HG03469 (cell line): ENCODE data around the gene LSM3.

ENCODE experiments used
- ATAC-seq: cut with Tn5 transposase; IDR thresholded peaks from one replicate; pipeline ENCODE4 v1.9.1; 2021; ENCODE audit warnings: mild to moderate bottlenecking, moderate library complexity, moderate number of reproducible peaks; ENCODE audit not compliant: unreplicated experiment

The LSM3 gene

DNA sequence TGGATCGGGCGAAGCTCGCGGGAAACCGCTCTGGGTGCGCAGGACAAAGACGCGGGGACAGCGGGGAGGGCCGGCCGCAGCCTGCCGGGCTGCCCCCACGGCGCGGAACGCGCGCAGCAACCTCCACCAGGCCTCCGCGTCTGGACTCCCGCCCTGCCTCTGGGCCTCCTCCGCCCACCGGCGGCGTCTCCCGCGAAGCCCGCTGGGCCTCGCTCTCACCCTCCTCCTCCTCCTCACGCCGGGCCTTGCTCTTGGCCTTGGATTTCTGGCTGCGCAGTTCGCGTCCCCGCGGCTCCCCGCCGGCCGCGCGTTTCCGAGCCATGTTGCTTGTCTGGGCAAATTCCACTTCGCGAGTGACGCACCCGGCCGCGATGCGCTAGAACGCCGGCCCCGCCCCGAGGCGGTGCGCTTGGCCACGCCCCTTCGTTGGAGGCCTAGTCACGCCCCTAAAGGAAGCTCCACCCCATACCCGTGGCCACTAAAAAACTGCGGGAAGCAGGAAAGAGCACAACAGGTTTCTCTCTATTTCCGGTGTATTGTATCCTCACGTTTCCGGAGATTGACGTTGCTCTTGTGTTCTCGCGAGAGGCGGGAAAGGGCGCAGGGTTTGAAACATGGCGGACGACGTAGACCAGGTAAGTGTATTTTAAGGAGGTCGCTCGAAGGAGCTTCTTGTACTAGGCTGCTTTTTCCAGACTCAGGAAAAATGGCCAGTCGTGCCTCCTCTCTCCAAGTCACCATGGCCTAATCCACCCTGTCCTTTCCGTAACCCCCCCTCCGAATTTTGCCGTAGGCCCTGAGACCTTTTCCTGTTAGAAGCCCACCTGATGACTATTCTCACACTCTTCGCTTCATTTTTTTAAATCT lies at the start of gene LSM3, which contains the start of gene XPC:
Gene LSM3 (plus strand): TSS at position 571 of the 867 bp plus-strand sequence. CDS start 44 bp downstream, at position 615.
Gene XPC (minus strand): TSS at position 355 of the 867 bp plus-strand sequence. CDS start 33 bp downstream, at position 322.
- ATAC-seq, result peak; percentile 87

DNA sequence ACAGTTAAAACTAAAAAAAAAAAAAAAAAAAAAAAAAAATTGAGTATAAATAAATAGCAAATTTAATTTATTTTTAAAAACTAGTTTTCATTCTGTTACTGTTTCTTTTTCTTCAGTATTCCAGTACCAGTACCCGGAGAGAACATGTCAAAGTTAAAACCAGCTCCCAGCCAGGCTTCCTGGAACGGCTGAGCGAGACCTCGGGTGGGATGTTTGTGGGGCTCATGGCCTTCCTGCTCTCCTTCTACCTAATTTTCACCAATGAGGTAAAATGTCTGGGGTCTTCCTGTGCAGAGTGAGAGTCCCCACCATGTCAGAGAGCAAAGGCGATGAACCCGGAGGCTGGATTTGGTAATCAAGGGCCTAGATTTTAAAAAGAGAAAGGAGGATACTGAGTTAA lies 49.3 kb upstream of the LSM3 start:
- ATAC-seq, result no peak

DNA sequence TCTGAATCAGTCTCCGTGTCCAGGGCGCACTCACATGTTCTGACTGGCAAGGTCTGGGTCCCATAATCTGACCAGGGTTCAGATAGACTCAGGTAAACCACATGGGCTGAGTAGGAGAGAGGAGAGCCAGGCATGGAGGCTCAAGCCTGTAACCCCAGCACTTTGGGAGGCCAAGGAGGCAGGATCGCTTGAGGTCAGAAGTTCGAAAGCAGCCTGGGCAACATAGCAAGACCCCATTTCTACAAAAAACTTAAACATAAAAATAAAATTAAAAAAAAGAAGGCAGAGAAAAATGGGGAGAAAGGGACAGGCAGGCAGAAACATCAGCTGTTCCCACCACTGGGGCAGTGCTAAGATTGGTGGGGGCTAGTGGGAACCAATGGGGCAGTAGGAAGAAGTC lies 48.4 kb upstream of the LSM3 start:
- no peak for ATAC-seq

DNA sequence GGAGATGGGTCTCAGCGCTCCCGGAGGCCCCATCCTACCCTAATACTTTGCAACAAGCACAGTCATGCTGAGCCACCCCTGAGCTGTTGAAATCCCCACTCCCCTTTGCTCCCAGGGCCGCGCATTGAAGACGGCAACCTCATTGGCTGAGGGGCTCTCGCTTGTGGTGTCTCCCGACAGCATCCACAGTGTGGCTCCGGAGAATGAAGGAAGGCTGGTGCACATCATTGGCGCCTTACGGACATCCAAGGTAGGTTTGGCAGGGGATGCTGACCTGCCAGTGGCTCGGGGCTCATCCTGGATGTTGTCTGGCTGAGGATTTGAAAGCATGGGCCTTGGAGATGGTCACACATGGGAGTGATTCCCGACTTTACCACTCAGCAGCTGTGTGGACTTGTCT lies 47.9 kb upstream of the LSM3 start:
- no peak for ATAC-seq

DNA sequence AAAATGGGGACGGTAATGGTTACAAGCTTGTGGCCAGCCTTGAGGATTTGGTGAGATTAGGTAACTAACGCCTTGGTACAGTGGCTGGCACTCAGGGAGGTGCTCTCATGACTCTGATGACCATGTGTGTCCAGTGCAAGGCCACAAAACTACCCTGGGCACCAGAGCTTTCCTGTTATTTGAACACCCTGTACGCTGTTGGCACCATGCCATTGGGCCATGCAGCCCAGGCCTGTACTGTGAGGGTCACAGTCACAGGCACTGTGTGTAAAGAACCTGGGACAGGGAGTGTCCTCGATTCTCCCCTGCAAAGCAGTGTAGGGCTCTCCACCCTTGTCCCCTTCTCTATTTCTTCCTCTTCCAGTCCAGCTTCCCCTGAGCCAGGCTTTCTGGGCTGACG lies 47.5 kb upstream of the LSM3 start:
- ATAC-seq, result no peak

DNA sequence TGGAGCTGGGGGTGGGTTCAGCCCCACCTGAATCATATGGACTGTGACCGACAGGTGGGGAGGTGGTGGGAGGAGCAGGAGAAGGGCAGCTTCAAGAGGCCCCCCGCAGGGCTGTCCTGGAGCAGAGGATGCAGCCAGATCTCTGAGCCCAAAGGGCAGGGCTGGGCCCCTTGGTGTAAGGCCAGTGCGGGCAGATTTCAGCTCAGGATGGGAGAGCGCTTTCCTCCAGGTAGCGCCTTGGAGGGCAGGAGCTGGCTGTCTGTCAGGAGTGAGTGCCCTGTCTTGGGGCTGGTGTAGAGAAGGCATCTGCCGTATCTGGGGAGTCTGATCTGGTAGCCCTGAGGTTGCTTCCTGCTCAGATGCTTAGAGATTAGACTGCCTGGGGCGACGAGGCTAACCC lies 46.5 kb upstream of the LSM3 start:
- ATAC-seq, result no peak

DNA sequence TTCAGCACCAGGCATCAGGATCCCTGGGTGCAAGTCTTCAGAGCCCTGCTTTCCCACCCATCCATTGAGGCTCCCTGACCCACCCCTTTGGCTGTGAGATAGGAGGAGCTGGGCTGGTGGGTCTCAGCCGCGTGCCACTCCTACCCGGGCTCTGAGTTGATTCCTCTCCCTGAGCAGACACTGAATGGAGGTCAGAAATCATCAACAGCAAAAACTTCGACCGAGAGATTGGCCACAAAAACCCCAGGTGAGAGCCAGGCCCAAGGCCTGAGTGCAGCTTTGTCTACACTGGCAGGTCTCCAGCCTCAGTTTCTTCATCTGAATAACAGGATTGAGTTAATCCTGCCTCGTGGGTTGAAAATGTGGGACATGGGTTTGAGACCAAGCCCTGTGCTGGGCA lies 45.9 kb upstream of the LSM3 start:
- ATAC-seq, result no peak

DNA sequence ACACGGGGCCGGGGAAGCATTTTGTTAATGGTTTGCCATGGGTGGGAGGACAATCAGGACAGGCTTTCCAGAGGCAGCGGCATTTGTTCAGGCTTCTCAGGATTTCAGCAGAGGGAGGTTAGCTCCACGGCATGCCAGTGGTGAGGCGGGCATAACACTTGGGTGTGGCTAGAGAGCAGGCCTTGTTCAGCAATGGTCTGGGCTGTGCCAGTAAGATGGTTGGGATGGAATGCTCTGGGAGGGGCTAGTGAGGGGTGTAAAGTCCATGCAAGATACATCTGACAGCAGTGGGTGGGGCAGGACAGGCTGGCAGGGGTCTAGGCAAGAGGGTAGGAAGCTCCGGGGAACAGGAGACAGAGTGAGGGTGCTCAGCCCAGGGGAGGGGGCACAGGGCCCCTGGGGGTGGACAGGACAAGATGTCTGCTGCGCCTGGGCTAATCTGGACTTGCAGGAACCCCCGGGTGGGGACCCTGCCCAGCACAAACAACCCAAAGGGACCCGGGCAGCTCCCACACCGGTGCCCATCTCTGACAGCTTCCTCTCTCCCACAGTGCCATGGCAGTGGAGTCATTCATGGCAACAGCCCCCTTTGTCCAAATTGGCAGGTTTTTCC lies 45.3 kb upstream of the LSM3 start:
- ATAC-seq, result no peak

DNA sequence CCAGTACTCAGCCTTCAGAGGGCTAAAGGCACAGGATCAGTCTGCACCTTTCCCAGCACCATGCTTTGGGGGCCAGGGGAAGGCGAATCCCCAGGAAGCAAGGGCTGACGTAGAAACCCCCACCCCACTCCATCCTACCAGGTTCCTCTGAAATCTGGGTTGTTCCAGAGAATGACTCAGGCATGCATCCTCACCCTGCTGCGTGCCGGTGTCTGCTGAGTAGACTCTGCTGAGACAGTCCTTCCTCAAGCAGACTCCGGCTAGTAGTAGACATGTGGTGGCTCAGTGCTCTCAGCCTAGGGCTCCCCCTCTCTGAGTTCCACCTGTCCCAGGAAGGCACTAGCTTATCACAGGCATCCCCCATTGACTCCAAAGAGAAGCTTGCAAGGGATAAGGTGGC lies 44.7 kb upstream of the LSM3 start:
- ATAC-seq, result no peak

DNA sequence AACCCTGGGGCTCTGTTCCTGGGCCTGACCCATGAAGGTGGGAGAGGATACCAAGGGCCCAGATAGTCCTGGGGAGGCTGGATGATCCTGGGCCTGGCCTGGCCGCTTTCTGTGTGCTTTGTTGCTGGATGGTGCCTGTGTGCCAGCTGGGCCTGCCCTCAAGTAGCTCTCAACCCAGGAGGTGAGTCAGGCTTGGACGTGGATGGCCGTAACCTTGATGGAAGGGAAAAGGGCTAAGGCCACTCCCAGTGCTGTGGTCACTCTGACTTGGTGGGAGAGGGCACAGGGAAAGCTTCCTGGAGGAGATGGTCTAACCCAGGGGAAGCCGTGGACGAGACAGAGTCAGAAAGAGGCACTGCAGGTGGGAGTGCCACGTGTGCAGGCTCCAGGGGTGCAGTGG lies 44.3 kb upstream of the LSM3 start:
- no peak for ATAC-seq

DNA sequence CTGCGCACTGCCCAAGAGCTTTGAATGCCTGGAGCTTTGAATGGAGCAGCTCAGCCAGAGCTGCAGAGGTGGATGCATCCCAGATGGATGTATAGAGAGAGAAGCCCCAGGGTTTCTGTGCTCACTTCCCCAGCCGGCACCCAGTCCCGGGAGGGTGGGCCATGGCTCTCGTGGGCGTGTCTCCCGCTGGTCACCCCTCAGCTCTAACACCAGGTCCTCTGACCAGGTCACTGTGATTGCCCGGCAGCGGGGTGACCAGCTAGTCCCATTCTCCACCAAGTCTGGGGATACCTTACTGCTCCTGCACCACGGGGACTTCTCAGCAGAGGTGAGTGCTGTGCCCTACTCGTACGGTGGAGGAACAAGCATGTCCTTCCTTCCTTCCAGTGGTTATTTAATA lies 43.0 kb upstream of the LSM3 start:
- ATAC-seq, result no peak

DNA sequence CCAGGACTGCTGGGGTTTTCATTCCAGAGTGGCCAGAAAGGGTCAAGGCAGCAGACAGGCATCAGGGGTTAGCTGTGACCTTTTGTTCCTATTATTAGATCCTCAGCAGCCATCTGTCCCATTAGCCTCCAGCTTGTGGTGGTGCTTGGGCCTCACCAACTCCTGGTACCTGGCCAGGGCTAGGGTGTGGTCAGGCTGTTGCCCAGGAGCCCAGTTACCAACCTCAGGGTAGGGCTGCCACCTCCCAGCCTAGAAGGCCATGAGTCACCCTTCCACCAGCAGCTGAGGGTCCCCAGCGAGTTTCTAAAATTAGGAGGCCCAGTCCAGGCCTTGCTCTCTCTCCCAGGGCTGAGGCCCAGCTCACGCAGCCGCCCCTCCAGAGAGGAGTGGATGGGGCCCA lies 41.6 kb upstream of the LSM3 start:
- ATAC-seq, result no peak

DNA sequence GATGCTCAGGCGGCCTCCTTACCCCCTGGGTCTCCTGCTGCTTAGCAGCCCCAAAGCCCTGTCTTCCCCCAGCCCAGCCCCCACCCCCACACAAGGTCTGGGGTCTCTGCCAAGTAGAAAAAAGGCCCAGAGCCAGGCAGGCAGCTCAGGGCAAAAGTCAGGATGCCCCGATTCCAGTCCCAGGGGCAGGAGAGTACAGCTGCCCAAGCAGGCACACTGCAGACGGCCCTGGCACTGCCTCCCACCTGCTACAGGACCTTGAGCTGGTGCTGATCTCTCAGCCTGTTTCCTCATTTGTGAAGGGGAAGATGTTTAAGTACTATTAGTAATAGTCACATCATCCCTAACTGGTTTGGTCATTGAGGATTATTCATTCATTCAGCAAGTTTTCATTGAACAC lies 41.2 kb upstream of the LSM3 start:
- no peak for ATAC-seq

DNA sequence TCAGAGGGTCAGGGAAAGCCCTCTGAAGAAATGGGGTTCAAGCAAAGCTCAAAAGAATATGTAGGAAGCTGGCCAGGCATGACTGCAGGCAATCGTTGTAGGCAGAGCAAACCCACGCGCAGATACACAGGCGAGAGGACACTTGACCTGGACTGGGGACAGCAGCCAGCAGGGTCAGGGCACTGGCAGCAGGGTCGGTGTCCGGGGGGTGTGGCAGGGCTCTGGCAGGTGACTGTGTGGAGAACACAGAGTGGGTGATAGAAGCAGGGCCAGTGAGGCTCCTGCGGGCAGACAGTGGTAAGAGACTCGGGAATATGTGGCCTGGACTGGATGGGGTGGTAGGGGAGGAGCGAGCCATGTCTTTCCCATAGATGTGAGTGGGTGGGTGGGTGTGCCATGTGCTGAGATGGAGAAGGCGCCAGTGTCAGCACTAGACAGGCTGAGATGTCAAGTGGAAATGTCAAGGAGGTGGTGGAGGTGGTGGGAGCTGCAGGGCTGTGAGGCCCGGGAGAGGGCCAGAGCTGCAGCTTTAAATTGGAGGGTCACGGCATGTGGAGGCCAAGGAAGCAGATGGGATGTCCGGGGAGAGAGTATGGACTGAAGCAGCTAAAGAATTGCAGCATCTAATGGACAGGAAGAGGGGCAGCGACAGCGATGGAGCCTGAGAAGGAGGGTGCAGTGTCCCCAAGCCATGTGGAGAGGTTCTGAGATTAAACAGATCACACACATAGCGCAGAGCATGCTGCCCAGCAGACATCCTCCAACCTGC lies 40.3 kb upstream of the LSM3 start:
- no peak for ATAC-seq

DNA sequence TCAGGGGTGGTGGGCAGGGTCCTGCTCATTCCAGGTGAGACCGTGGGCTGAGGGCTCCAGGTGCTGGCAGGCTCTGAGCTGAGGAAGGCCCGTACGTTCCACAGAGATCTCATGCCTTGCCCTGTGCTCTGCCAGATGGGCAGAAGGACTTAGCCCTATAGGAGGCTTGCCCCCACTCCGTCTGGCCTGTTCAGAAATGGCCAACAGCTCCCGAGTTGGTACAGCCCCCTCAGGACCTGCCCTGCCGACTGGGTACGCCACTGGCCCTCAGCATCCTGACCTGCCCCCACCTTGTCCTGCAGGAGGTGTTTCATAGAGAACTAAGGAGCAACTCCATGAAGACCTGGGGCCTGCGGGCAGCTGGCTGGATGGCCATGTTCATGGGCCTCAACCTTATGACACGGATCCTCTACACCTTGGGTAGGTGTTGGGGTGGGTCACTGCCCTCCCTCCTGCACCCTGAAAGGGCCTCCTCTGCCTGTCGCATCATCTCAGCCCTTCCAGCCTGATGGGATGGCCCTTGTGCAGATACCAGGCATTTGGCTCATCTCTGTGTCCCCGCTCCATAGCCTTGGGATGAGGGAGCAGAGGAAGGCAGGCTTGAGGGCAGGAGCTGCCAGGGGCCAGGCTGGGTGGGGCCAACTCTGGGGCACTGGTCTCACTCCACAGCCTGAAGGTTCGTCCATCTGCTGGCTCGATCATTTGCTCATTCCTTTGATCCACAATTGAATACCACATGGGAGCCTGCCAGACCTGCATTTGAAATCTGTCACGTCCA lies 39.5 kb upstream of the LSM3 start:
- no peak for ATAC-seq

DNA sequence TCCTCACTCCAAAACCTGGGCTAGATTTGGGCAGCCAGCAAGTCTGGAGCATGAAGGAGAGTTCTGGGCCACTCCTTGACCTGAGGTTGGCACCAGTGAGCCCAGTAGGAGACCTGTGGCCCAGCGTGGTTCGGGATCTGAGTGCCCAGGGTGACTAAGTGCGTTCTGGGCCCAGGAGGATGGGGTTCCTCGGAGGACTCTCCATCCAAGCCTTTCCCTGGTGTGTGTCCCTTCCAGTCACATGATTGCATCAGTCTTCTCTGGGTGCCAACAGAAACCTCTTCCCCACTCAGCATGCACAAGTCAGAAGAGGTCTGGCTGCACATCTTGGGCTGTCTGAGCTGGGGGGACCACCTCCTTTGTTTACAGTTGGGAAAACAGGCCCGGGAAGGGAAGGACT lies 38.8 kb upstream of the LSM3 start:
- ATAC-seq, result no peak

DNA sequence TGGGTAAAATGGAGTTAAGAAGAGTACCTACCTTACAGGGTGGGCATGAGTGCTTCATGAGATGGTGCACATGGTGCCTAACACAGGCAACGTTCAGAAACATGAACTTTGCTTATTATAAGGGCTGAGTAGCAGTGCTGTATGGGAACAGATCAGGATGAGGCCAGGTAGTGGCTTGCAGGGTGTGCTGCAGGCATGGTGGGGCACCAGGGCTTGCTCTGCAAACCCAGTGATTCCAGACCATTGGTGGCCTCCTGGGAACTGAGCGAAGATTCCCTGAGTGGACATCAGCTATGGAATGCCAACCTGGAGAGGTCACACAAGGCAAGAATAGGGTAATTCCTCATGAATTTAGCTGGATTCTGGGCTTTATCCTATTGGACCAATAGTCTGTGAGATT lies 37.9 kb upstream of the LSM3 start:
- ATAC-seq, result no peak

DNA sequence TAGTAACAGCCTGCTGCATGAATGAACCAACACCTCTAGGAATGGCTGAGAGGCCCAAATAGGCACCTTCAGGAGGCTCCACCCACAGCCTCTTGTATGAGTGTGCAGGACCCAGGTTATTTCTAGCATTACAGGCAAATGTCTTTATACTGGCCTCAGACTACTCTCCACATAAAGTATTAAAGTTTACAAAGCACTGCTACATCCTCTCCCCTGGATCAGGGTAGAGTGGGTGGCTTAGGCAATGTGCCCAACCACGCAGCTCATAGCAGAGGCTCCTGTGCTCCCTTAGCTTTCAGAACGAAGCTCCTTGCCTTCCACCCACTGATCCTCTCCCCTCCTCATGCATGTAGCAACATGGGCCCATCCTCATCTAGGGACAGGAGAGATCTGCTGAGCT lies 37.5 kb upstream of the LSM3 start:
- ATAC-seq, result no peak

DNA sequence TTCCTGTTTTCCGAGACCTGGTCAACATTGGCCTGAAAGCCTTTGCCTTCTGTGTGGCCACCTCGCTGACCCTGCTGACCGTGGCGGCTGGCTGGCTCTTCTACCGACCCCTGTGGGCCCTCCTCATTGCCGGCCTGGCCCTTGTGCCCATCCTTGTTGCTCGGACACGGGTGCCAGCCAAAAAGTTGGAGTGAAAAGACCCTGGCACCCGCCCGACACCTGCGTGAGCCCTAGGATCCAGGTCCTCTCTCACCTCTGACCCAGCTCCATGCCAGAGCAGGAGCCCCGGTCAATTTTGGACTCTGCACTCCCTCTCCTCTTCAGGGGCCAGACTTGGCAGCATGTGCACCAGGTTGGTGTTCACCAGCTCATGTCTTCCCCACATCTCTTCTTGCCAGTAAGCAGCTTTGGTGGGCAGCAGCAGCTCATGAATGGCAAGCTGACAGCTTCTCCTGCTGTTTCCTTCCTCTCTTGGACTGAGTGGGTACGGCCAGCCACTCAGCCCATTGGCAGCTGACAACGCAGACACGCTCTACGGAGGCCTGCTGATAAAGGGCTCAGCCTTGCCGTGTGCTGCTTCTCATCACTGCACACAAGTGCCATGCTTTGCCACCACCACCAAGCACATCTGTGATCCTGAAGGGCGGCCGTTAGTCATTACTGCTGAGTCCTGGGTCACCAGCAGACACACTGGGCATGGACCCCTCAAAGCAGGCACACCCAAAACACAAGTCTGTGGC lies 36.8 kb upstream of the LSM3 start:
- no peak for ATAC-seq

DNA sequence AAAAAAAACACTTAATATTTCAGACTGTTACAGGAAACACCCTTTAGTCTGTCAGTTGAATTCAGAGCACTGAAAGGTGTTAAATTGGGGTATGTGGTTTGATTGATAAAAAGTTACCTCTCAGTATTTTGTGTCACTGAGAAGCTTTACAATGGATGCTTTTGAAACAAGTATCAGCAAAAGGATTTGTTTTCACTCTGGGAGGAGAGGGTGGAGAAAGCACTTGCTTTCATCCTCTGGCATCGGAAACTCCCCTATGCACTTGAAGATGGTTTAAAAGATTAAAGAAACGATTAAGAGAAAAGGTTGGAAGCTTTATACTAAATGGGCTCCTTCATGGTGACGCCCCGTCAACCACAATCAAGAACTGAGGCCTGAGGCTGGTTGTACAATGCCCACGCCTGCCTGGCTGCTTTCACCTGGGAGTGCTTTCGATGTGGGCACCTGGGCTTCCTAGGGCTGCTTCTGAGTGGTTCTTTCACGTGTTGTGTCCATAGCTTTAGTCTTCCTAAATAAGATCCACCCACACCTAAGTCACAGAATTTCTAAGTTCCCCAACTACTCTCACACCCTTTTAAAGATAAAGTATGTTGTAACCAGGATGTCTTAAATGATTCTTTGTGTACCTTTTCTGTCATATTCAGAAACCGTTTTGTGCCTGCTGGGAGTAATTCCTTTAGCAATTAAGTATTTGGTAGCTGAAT lies 35.9 kb upstream of the LSM3 start:
- ATAC-seq, result no peak
